HUDEP-2 (cell line): ENCODE results near the gene LRRC73.

Experiments used
- DNase-seq, 76 experiments: peaks; one replicate each; lab custom pipeline; 2025; ENCODE audit not compliant: unreplicated experiment in 76 of 76; lab: John Stamatoyannopoulos, UW

The LRRC73 gene

GRCh38 chr6:43493833-43494232 is 16.3 kb downstream of the LRRC73 start:
- no peak for DNase-seq

GRCh38 chr6:43493230-43493629 is 16.9 kb downstream of the LRRC73 start:
- no peak for DNase-seq

- DNase-seq, result no peak
Observed at GRCh38 chr6:43492673-43493072, 17.5 kb downstream of the LRRC73 start.

- DNase-seq, result peak in 66 of 76 experiments; percentile 15 to 90 (median 64)
Observed at GRCh38 chr6:43491750-43492661, 18.1 kb downstream of the LRRC73 start.

GRCh38 chr6:43490523-43490939 is 19.6 kb downstream of the LRRC73 start:
- no peak for DNase-seq

GRCh38 chr6:43489277-43490072 is 20.7 kb downstream of the LRRC73 start:
- no peak for DNase-seq

GRCh38 chr6:43488667-43489276 is 21.4 kb downstream of the LRRC73 start:
- DNase-seq, result no peak

- DNase-seq, result no peak
Observed at GRCh38 chr6:43481591-43482236, 28.4 kb downstream of the LRRC73 start.

GRCh38 chr6:43481075-43481474 is 29.1 kb downstream of the LRRC73 start:
- DNase-seq, result no peak

GRCh38 chr6:43478008-43478372 is 32.2 kb downstream of the LRRC73 start:
- DNase-seq, result peak in 8 of 76 experiments; percentile 3 to 51 (median 16)

- peak in 73 of 76 experiments; percentile 23 to 97 (median 85) for DNase-seq
Observed at GRCh38 chr6:43477235-43478007, 32.7 kb downstream of the LRRC73 start, which contains the start of gene TJAP1. TSS of gene TJAP1 (plus strand) at chr6:43477570. CDS start at chr6:43499002, 21,432 bp downstream.

GRCh38 chr6:43476746-43477145 is 33.4 kb downstream of the LRRC73 start:
- DNase-seq, result peak in 1 of 76 experiments; percentile 12

- DNase-seq, result no peak
Observed at GRCh38 chr6:43475516-43475915, 34.6 kb downstream of the LRRC73 start.

- DNase-seq, result no peak
Observed at GRCh38 chr6:43472515-43472914, 37.6 kb downstream of the LRRC73 start.

GRCh38 chr6:43471399-43471798 is 38.7 kb downstream of the LRRC73 start:
- DNase-seq, result no peak

- DNase-seq, result no peak
Observed at GRCh38 chr6:43469947-43470346, 40.2 kb downstream of the LRRC73 start.

GRCh38 chr6:43468748-43469681 is 41.1 kb downstream of the LRRC73 start:
- DNase-seq, result no peak

GRCh38 chr6:43468240-43468639 is 41.9 kb downstream of the LRRC73 start:
- no peak for DNase-seq

GRCh38 chr6:43467752-43468151 is 42.4 kb downstream of the LRRC73 start:
- DNase-seq, result no peak
